Endothelial cell of umbilical vein (primary cell): ENCODE measurements around the gene KCTD7. TPM values are rescaled to one million over a fixed set of nuclear protein-coding genes. Genes with fewer than 3 reads are reported as not detected.
A peak's percentile ranks its signal among the peaks of the same experiment; 100 is the strongest.
"Not testable (repeated sequence)": the region's sequence is repeated elsewhere in the genome, so short reads cannot be mapped to it uniquely, and the experiment has no call there.

Experiments used
- BruUV-seq: library from RNA; stranded (reverse); fragments of 400-500 nt; replicated peaks from 2 replicates; lab custom pipeline; 2021; lab: Mats Ljungman, UMichigan
- CTCF ChIA-PET: fragments of 300-600, 350-600 bp; sonication (Branson Sonifier 250); formaldehyde crosslinking; loops from one replicate; lab custom pipeline; 2021; ENCODE audit warnings: antibody characterized with exemption, inconsistent platforms; lab: Charles Lee
- POLR2A ChIA-PET: fragments of 300-600, 350-600 bp; sonication (Branson Sonifier 250); formaldehyde crosslinking; loops from one replicate; lab custom pipeline; 2021; ENCODE audit warnings: antibody characterized with exemption, inconsistent platforms; lab: Charles Lee
- DNase-seq: peaks from one replicate; pipeline ENCODE4 v3.0.0-alpha.2; 2011; ENCODE audit warnings: low read depth, low spot score
- FAIRE-seq: peaks from 2 replicates; lab custom pipeline; 2011; peaks lifted over from hg19 to GRCh38; lab: Jason Lieb, UNC
- H2AFZ ChIP-seq: 2 replicates; pipeline ENCODE4 v1.6.0; 2012; ENCODE audit warnings: low read depth, low read length, control low read depth, inconsistent platforms
- H3K27ac ChIP-seq: 2 replicates; pipeline ENCODE4 v1.5.1; 2011; ENCODE audit warnings: low read depth, mild to moderate bottlenecking, control low read depth, low read length, moderate library complexity; ENCODE audit not compliant: insufficient read depth
- H3K27me3 ChIP-seq, 2 experiments: 2 replicates each; pipeline versions ENCODE4 v1.6.0 to v1.6.1; 2011; ENCODE audit warnings: low read length in 2 of 2, mixed read lengths in 1 of 2; ENCODE audit not compliant: control insufficient read depth in 2 of 2, insufficient read depth in 2 of 2
- H3K36me3 ChIP-seq, 2 experiments: 2 replicates in 1 of 2; 3 replicates in 1 of 2; pipeline ENCODE4 v1.5.1; 2011; ENCODE audit warnings: low read length in 2 of 2, mild to moderate bottlenecking in 1 of 2, moderate library complexity in 1 of 2; ENCODE audit not compliant: control insufficient read depth in 2 of 2, insufficient read depth in 2 of 2; ENCODE audit errors: extremely low read depth in 1 of 2
- H3K4me1 ChIP-seq: 3 replicates; pipeline ENCODE4 v1.5.1; 2011; ENCODE audit warnings: mild to moderate bottlenecking, low read length; ENCODE audit not compliant: control insufficient read depth, insufficient read depth; ENCODE audit errors: extremely low read depth
- H3K4me2 ChIP-seq: 2 replicates; pipeline ENCODE4 v1.6.1; 2011; ENCODE audit warnings: low read length, control low read depth, mixed read lengths; ENCODE audit not compliant: insufficient read depth
- H3K4me3 ChIP-seq, 3 experiments: fragments of 200-600 bp in 1 of 3; sonication (generic), shearing (Covaris generic) in 1 of 3; replicated peaks in 1 of 3; 2 replicates each; pipeline ENCODE4 v1.5.1; 2011 to 2016; ENCODE audit warnings: control low read depth in 3 of 3, low read length in 3 of 3, mild to moderate bottlenecking in 2 of 3, inconsistent platforms in 1 of 3, low read depth in 1 of 3, moderate library complexity in 1 of 3; ENCODE audit not compliant: insufficient read depth in 1 of 3
- H3K79me2 ChIP-seq: 2 replicates; pipeline ENCODE4 v1.6.0; 2012; ENCODE audit warnings: low read length, inconsistent platforms; ENCODE audit not compliant: control insufficient read depth, insufficient read depth
- H3K9ac ChIP-seq: replicated peaks from 2 replicates; pipeline ENCODE3; 2011; ENCODE audit warnings: low read length, control low read depth; ENCODE audit not compliant: insufficient read depth; ENCODE audit errors: extremely low read depth
- H3K9me1 ChIP-seq: replicated peaks from 3 replicates; pipeline ENCODE4 v1.6.0; 2011; ENCODE audit warnings: mild to moderate bottlenecking, low read length; ENCODE audit not compliant: control insufficient read depth, insufficient read depth; ENCODE audit errors: extremely low read depth
- H3K9me3 ChIP-seq: replicated peaks from 2 replicates; pipeline ENCODE4 v1.5.1; 2012; ENCODE audit warnings: low read length, inconsistent platforms; ENCODE audit not compliant: control insufficient read depth, insufficient read depth
- H4K20me1 ChIP-seq: replicated peaks from 2 replicates; pipeline ENCODE3; 2011; ENCODE audit warnings: mild to moderate bottlenecking, low read length; ENCODE audit not compliant: control insufficient read depth, insufficient read depth; ENCODE audit errors: extremely low read depth
- CTCF ChIP-seq, 2 donors: IDR thresholded peaks; 1 replicate in 1 of 2; 2 replicates in 1 of 2; pipeline ENCODE4 v1.5.1; 2011; ENCODE audit warnings: low read length in 2 of 2, mild to moderate bottlenecking in 2 of 2, moderate library complexity in 2 of 2, control low read depth in 1 of 2, inconsistent platforms in 1 of 2, low read depth in 1 of 2; ENCODE audit not compliant: insufficient read depth in 1 of 2; ENCODE audit errors: extremely low read depth in 1 of 2
- EZH2 ChIP-seq: IDR thresholded peaks from 2 replicates; pipeline ENCODE4 v1.6.1; 2012; ENCODE audit warnings: borderline replicate concordance, low read depth, mild to moderate bottlenecking, moderate library complexity, low read length, inconsistent platforms; ENCODE audit not compliant: severe bottlenecking
- FOS ChIP-seq: IDR thresholded peaks from 2 replicates; pipeline ENCODE4 v1.6.1; 2011; ENCODE audit warnings: mild to moderate bottlenecking, low read length, moderate library complexity, borderline replicate concordance; ENCODE audit not compliant: insufficient read depth
- GATA2 ChIP-seq: IDR thresholded peaks from 2 replicates; pipeline ENCODE4 v1.7.0; 2011; ENCODE audit warnings: low read depth, mild to moderate bottlenecking, moderate library complexity, mixed read lengths, low read length; ENCODE audit not compliant: insufficient read length, insufficient read depth
- JUN ChIP-seq: IDR thresholded peaks from 2 replicates; pipeline ENCODE4 v1.6.1; 2011; ENCODE audit warnings: borderline replicate concordance, low read depth; ENCODE audit not compliant: insufficient read length, insufficient read depth
- MAX ChIP-seq: IDR thresholded peaks from 2 replicates; pipeline ENCODE4 v1.6.1; 2011; ENCODE audit not compliant: insufficient read depth, insufficient read length
- MYC ChIP-seq: IDR thresholded peaks from one replicate; pipeline ENCODE4 v1.6.1; 2011; ENCODE audit warnings: mild to moderate bottlenecking, low read depth, low read length
- POLR2A ChIP-seq: IDR thresholded peaks from 2 replicates; pipeline ENCODE4 v1.6.1; 2012; ENCODE audit warnings: low read depth, mild to moderate bottlenecking, control low read depth, low read length
- POLR2AphosphoS5 ChIP-seq: IDR thresholded peaks from 2 replicates; pipeline ENCODE4 v1.6.1; 2012; ENCODE audit warnings: low read depth, mild to moderate bottlenecking, control low read depth, low read length, moderate library complexity; ENCODE audit not compliant: insufficient read depth
- dilution Hi-C: fragments of 300-500 bp; cut with MboI; formaldehyde crosslinking; loops from one replicate; pipeline ENCODE4 v1.15.0; 2019; ENCODE audit warnings: low sequenced_read_pairs; ENCODE audit not compliant: extremely low pct_ligation_motif_present
- intact Hi-C: fragments of 100-400 bp; cut with micrococcal nuclease; formaldehyde crosslinking; loops from one replicate; pipeline ENCODE4 v1.10.0; 2022
- polyA plus RNA-seq, 4 experiments: library from polyadenylated mRNA; depleted of rRNA in 3 of 4; stranded (reverse) in 3 of 4; unstranded in 1 of 4; fragments of >200 nt; gene quantifications; 2 replicates each; pipeline versions ENCODE4 v1.2.1 to v1.2.3, GENCODE V29; 2011 to 2012; ENCODE audit warnings: missing spikeins in 1 of 4
- total RNA-seq: library from RNA; stranded (reverse); gene quantifications from 2 replicates; pipeline ENCODE4 v1.2.3, GENCODE V29; 2021

Gene KCTD7
- total and polyA plus RNA-seq, 2 donors (not counting 3 experiments of a cell fraction or from before 2014, with no cell fraction given) = 8.7 to 14.1 TPM

GRCh38 chr7:66591799-66592596 lies 36.7 kb upstream of the KCTD7 start:
- peak; percentile 95 for FAIRE-seq
- POLR2A ChIA-PET = interaction anchor here (0.6 to 0.7 kb wide), 2 partner anchors 38 to 138 kb away, joined by 3 read pairs; no protein-coding TSS in a partner anchor
- no TSS peak for BruUV-seq

GRCh38 chr7:66592597-66593146 lies 36.0 kb upstream of the KCTD7 start:
- H3K27me3 ChIP-seq, H4K20me1 ChIP-seq, H3K9me3 ChIP-seq, H3K4me1 ChIP-seq, H3K36me3 ChIP-seq, FAIRE-seq, H3K9me1 ChIP-seq, dilution Hi-C loops, CTCF ChIA-PET, DNase-seq: not testable (repeated sequence)
- POLR2A ChIA-PET = interaction anchor here (0.6 to 0.7 kb wide), 2 partner anchors 37 to 138 kb away, joined by 3 read pairs; no protein-coding TSS in a partner anchor
- H3K4me2 ChIP-seq = peak overlapping the region; percentile 14
- peak overlapping the region; percentile 93 for H2AFZ ChIP-seq
- intact Hi-C loops = loop anchor here (1.0 kb wide), 1 partner anchor 36 kb away; the partner anchor contains the start of gene KCTD7
- H3K4me3 ChIP-seq = peak overlapping the region in 2 of 3 experiments; percentile 59 to 79
- TSS peak; percentile 78 for BruUV-seq
- peaks cover 45% of the 10 kb centered on the region for H3K79me2 ChIP-seq
- H3K9ac ChIP-seq = peak overlapping the region; percentile 77
- peak overlapping the region; percentile 83 for H3K27ac ChIP-seq

More at GRCh38 chr7:66591799-66592596, 36.7 kb upstream of the KCTD7 start:
- DNase-seq = peak; percentile 86
- H3K4me1 ChIP-seq = no peaks in the 10 kb centered on the region
- H3K9me3 ChIP-seq = no peaks in the 10 kb centered on the region
- intact Hi-C loops (loop anchor here (1.0 kb wide), 1 partner anchor 36 kb away; the partner anchor contains the start of gene KCTD7), dilution Hi-C loops (no loop called here)
- no peaks in the 10 kb centered on the region for H3K36me3 ChIP-seq
- H3K27me3 ChIP-seq = no peaks in the 10 kb centered on the region
- H3K9ac ChIP-seq = peak overlapping the region; percentile 77
- peak overlapping the region; percentile 83 for H3K27ac ChIP-seq
- H3K79me2 ChIP-seq = peaks cover 52% of the 10 kb centered on the region
- no peaks in the 10 kb centered on the region for H4K20me1 ChIP-seq
- H2AFZ ChIP-seq = peak overlapping the region; percentile 93
- TF ChIP-seq POLR2AphosphoS5 = peak; percentile 94
- no peak for TF ChIP-seq CTCF (IDR thresholded peaks at IDR 0.05; ENCODE audit: extremely low read depth in 1 of 2, insufficient read depth in 1 of 2, low read depth in 1 of 2, low read length in 2 of 2)
- no peak for TF ChIP-seq JUN
- peak; percentile 69 for TF ChIP-seq MYC
- peak; percentile 39 for TF ChIP-seq GATA2
- no peak for TF ChIP-seq FOS
- peak; percentile 90 for TF ChIP-seq POLR2A
- peak; percentile 54 for TF ChIP-seq MAX
- no peak for TF ChIP-seq EZH2
- CTCF ChIA-PET = no interaction called here
- H3K4me2 ChIP-seq = peak overlapping the region; percentile 81
- H3K9me1 ChIP-seq = no peaks in the 10 kb centered on the region
- peak overlapping the region; percentile 59 to 90 (median 79) for H3K4me3 ChIP-seq
